A673 (cell line): ENCODE data around the gene THSD4. TPM values are rescaled to one million over a fixed set of nuclear protein-coding genes. Genes with fewer than 3 reads are reported as not detected.

ENCODE experiments used
- BruUV-seq: library from RNA; stranded (reverse); fragments of 400-500 nt; replicated peaks from 2 replicates; lab custom pipeline; 2021; lab: Mats Ljungman, UMichigan
- CTCF ChIA-PET: fragments of 300-600 bp; sonication (Branson Sonifier 250); formaldehyde crosslinking; loops from one replicate; lab custom pipeline; 2022; ENCODE audit warnings: antibody characterized with exemption; lab: Charles Lee
- POLR2A ChIA-PET: fragments of 300-600 bp; sonication (Branson Sonifier 250); formaldehyde crosslinking; loops from one replicate; lab custom pipeline; 2022; ENCODE audit warnings: antibody characterized with exemption; ENCODE audit not compliant: low non-redundant PET; lab: Charles Lee
- DNase-seq: peaks from one replicate; pipeline ENCODE4 v3.0.0-alpha.2; 2015; ENCODE audit warnings: low spot score
- H3K27ac ChIP-seq: fragments of 200-600 bp; sonication (generic); 2 replicates; pipeline ENCODE4 v1.5.1; 2016; ENCODE audit warnings: mixed run types, low read depth, mild to moderate bottlenecking, mixed read lengths, antibody characterized with exemption, low read length; ENCODE audit not compliant: poor library complexity, severe bottlenecking
- H3K27me3 ChIP-seq: fragments of 200-600 bp; sonication (generic); replicated peaks from 2 replicates; pipeline ENCODE4 v1.6.1; 2017; ENCODE audit warnings: mixed run types, low read depth, mild to moderate bottlenecking, mixed read lengths, antibody characterized with exemption, low read length; ENCODE audit not compliant: insufficient read depth, poor library complexity
- H3K36me3 ChIP-seq: fragments of 200-600 bp; sonication (generic); 2 replicates; pipeline ENCODE4 v1.6.1; 2016; ENCODE audit warnings: mixed run types, mild to moderate bottlenecking, mixed read lengths, antibody characterized with exemption, low read length; ENCODE audit not compliant: insufficient read depth, poor library complexity, severe bottlenecking
- H3K4me1 ChIP-seq: fragments of 200-600 bp; sonication (generic); 2 replicates; pipeline ENCODE4 v1.6.1; 2017; ENCODE audit warnings: mixed run types, mild to moderate bottlenecking, mixed read lengths, antibody characterized with exemption, low read length; ENCODE audit not compliant: insufficient read depth, poor library complexity, severe bottlenecking
- H3K4me3 ChIP-seq: fragments of 200-600 bp; sonication (generic); 2 replicates; pipeline ENCODE4 v1.5.1; 2016; ENCODE audit warnings: low read depth, mixed run types, mild to moderate bottlenecking, mixed read lengths, low read length; ENCODE audit not compliant: poor library complexity, severe bottlenecking
- H3K9me3 ChIP-seq: fragments of 200-600 bp; sonication (generic); 2 replicates; pipeline ENCODE4 v1.6.1; 2016; ENCODE audit warnings: mixed run types, low read depth, mild to moderate bottlenecking, mixed read lengths, antibody characterized with exemption, low read length; ENCODE audit not compliant: poor library complexity, severe bottlenecking
- CTCF ChIP-seq: fragments of 300-800, 200-600 bp; sonication (generic); conservative IDR thresholded peaks from 2 replicates; pipeline ENCODE4 v1.5.1; 2017; ENCODE audit warnings: low read depth, mild to moderate bottlenecking, antibody characterized with exemption, low read length, moderate library complexity, mixed read lengths
- EZH2 ChIP-seq: fragments of 200-600 bp; sonication (generic); IDR thresholded peaks from 2 replicates; pipeline ENCODE4 v1.6.1; 2017; ENCODE audit warnings: borderline replicate concordance, low read depth, mild to moderate bottlenecking, mixed read lengths, antibody characterized with exemption, low read length; ENCODE audit not compliant: poor library complexity, severe bottlenecking
- intact Hi-C: fragments of 100-400 bp; cut with micrococcal nuclease; formaldehyde crosslinking; loops from one replicate; pipeline ENCODE4 v1.10.0; 2022; ENCODE audit not compliant: unreplicated experiment
- total RNA-seq: library from RNA; stranded (reverse); gene quantifications from 2 replicates; pipeline ENCODE4 v1.2.3, GENCODE V29; 2021

THSD4 gene
- total RNA-seq, 1 experiment from 2014 or later = 2.4 TPM

GRCh38 chr15:71153823-71154524 is 38.7 kb downstream of the THSD4 start:
- BruUV-seq = no TSS peak
- no peak overlapping the region for H3K4me3 ChIP-seq
- H3K27ac ChIP-seq = no peak overlapping the region
- TF ChIP-seq CTCF = no peak
- TF ChIP-seq EZH2 = no peak
- H3K4me1 ChIP-seq = peaks cover 8% of the 10 kb centered on the region
- ChIA-PET POLR2A (no interaction called here), CTCF (no interaction called here)
- H3K36me3 ChIP-seq = no peaks in the 10 kb centered on the region
- DNase-seq = peak; percentile 66
- H3K27me3 ChIP-seq = no peaks in the 10 kb centered on the region
- intact Hi-C loops = no loop called here
- no peaks in the 10 kb centered on the region for H3K9me3 ChIP-seq

- intact Hi-C loops = no loop called here
- CTCF ChIA-PET = no interaction called here
- Histone ChIP-seq H3K36me3 (no peaks in the 10 kb centered on the region), H3K4me3 (no peak overlapping the region), H3K9me3 (no peaks in the 10 kb centered on the region), H3K27me3 (no peaks in the 10 kb centered on the region), H3K4me1 (peaks cover 8% of the 10 kb centered on the region), H3K27ac (no peak overlapping the region)
- POLR2A ChIA-PET = no interaction called here
- DNase-seq = no peak
- TF ChIP-seq CTCF (no peak), EZH2 (no peak)
- BruUV-seq = no TSS peak
Measured at GRCh38 chr15:71154607-71155200, 39.4 kb downstream of the THSD4 start.

GRCh38 chr15:71155534-71155933 is 40.3 kb downstream of the THSD4 start:
- CTCF ChIA-PET = no interaction called here
- DNase-seq = no peak
- H3K9me3 ChIP-seq = no peaks in the 10 kb centered on the region
- POLR2A ChIA-PET = no interaction called here
- no peaks in the 10 kb centered on the region for H3K36me3 ChIP-seq
- no peak overlapping the region for H3K27ac ChIP-seq
- no peaks in the 10 kb centered on the region for H3K27me3 ChIP-seq
- H3K4me1 ChIP-seq = peaks cover 8% of the 10 kb centered on the region
- no TSS peak for BruUV-seq
- intact Hi-C loops = no loop called here
- no peak for TF ChIP-seq CTCF
- no peak for TF ChIP-seq EZH2
- H3K4me3 ChIP-seq = no peak overlapping the region
